Ovary (tissue), 3 donors: ENCODE measurements around the gene AGPAT2.

ENCODE experiments used
- EP300 ChIP-seq: sonication (generic); formaldehyde crosslinking; IDR thresholded peaks from one replicate; pipeline ENCODE4 v1.6.1; 2017; ENCODE audit warnings: antibody characterized with exemption
- POLR2A ChIP-seq: fragments of 450-650 bp; IDR thresholded peaks from one replicate; pipeline ENCODE4 v1.6.1; 2017; ENCODE audit warnings: antibody characterized with exemption, mild to moderate bottlenecking, moderate library complexity
- TF ChIP-seq, protein P1 (sequence below), 3 donors: fragments of 450-650 bp in 2 of 3; fragments of 200-600 bp in 1 of 3; IDR thresholded peaks; one replicate each; pipeline versions ENCODE4 v1.5.1 to v1.8.0; 2016 to 2022; ENCODE audit warnings: antibody characterized with exemption in 3 of 3, mild to moderate bottlenecking in 1 of 3
- donor health status: DM: no; HTN: no; CAD: no.

GRCh38 chr9:136723362-136723976 lies 36.2 kb upstream of the AGPAT2 start:
- TF ChIP-seq, protein P1, sequence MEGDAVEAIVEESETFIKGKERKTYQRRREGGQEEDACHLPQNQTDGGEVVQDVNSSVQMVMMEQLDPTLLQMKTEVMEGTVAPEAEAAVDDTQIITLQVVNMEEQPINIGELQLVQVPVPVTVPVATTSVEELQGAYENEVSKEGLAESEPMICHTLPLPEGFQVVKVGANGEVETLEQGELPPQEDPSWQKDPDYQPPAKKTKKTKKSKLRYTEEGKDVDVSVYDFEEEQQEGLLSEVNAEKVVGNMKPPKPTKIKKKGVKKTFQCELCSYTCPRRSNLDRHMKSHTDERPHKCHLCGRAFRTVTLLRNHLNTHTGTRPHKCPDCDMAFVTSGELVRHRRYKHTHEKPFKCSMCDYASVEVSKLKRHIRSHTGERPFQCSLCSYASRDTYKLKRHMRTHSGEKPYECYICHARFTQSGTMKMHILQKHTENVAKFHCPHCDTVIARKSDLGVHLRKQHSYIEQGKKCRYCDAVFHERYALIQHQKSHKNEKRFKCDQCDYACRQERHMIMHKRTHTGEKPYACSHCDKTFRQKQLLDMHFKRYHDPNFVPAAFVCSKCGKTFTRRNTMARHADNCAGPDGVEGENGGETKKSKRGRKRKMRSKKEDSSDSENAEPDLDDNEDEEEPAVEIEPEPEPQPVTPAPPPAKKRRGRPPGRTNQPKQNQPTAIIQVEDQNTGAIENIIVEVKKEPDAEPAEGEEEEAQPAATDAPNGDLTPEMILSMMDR (IDR thresholded peaks at IDR 0.05), result no peak
- TF ChIP-seq POLR2A (no peak), EP300 (no peak)
